Fibroblast of skin of back (primary cell): Measurements from ENCODE around the gene ASIC3.
"Not testable (repeated sequence)": the region's sequence is repeated elsewhere in the genome, so short reads cannot be mapped to it uniquely, and the experiment has no call there.

Experiments used
- DNase-seq: peaks from one replicate; pipeline ENCODE4 v3.0.0-alpha.2; 2013

The ASIC3 gene

GRCh38 chr7:151033864-151034249 lies 14.5 kb upstream of the ASIC3 start:
- no peak for DNase-seq

- no peak for DNase-seq
Measured at GRCh38 chr7:151034312-151035025, 13.9 kb upstream of the ASIC3 start.

DNA sequence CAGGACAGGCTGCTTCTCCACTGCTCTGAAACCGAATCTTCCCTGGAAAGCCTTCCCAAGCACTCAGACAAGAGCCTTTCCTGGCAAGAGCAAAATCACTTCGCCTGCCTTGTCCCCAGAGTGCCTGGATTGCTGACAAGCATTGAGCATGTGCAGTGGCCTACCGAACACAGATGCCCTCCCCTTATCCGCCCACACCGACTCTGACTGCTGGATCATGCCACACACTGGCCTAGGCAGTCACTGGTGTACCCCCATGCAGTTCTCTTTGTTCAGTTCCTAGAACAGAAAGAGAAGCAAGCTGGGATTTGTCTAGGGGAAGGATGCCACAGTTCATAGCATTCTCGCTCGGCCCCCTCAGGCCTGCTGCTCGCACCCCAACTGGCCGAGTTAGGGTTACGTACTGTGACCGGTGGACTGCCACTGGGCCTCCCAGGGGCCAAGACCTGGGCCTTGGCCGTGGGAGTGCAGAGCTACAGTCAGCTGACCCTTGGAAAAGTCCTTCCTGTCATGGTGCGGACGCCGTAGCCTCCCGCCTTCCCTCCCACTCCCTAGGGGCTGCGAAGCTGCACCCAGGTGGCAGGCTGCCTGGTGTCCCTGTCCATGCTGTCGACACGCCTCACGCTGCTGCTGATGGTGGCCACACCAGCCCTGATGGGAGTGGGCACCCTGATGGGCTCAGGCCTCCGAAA lies 13.2 kb upstream of the ASIC3 start:
- DNase-seq = no peak

DNA sequence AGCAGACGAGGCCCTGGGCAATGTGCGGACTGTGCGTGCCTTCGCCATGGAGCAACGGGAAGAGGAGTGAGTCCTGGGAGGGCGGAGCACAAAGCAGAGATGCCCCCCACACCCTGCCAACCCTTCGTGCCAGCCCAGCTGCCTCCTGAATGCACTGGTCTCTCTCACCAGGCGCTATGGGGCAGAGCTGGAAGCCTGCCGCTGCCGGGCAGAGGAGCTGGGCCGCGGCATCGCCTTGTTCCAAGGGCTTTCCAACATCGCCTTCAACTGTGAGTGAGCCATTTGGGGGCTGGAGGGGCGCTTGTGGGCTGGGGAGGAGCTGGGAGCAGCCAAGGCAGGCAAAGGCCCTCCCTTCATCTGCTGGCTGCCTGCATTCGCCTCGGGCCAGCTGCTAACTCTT lies 12.4 kb upstream of the ASIC3 start:
- no peak for DNase-seq

GRCh38 chr7:151038951-151039849 lies 9.1 kb upstream of the ASIC3 start:
- peak; percentile 97 for DNase-seq

- DNase-seq = no peak
Measured at GRCh38 chr7:151039850-151040548, 8.3 kb upstream of the ASIC3 start.

GRCh38 chr7:151040616-151041375 lies 7.5 kb upstream of the ASIC3 start:
- DNase-seq = no peak

DNA sequence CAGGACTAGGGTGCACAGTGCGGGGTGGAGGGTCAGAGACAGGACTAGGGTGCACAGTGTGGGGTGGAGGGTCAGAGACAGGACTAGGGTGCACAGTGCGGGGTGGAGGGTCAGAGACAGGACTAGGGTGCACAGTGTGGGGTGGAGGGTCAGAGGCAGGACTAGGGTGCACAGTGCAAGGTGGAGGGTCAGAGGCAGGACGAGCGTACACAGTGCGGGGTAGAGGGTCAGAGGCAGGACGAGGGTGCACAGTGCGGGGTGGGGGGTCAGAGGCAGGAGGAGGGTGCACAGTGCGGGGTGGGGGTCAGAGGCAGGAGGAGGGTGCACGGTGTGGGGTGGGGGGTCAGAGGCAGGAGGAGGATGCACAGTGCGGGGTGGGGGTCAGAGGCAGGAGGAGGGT lies 4.9 kb upstream of the ASIC3 start:
- DNase-seq = not testable (repeated sequence)

DNA sequence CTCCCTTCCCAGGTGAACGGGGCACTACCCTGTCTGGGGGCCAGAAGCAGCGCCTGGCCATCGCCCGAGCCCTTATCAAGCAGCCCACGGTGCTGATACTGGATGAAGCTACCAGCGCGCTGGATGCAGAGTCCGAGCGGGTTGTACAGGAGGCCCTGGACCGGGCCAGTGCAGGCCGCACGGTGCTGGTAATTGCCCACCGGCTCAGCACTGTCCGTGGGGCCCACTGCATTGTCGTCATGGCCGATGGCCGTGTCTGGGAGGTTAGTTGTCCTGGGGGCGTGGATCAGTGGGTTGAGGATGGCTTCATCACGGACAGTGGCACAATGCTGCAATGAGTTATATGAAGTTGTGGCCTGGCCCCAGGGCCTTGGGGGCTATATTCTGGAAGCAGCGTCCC lies 4.4 kb upstream of the ASIC3 start:
- DNase-seq = no peak

DNA sequence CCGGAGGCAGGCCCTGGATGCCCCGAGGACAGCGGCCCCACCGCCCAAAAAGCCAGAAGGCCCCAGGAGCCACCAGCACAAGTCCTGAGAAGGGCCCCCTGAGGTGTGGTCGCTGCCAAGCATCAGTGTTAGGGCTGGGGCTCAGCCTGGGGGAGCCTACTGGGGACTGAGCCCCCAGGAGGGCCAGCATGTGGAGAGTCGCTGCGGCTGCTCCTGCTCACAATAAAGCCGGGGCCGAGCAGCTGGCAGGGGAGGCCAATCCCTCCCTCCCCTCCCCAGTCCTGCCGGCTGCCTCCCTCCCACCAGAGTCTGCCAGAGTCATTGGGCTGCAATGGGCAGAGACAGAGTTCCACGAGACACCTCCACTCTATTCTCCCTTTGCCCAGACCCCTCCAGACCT lies 3.1 kb upstream of the ASIC3 start:
- DNase-seq = no peak

GRCh38 chr7:151045967-151046366 lies 2.4 kb upstream of the ASIC3 start:
- DNase-seq = no peak

GRCh38 chr7:151046603-151047573 lies 1.4 kb upstream of the ASIC3 start:
- no peak for DNase-seq

DNA sequence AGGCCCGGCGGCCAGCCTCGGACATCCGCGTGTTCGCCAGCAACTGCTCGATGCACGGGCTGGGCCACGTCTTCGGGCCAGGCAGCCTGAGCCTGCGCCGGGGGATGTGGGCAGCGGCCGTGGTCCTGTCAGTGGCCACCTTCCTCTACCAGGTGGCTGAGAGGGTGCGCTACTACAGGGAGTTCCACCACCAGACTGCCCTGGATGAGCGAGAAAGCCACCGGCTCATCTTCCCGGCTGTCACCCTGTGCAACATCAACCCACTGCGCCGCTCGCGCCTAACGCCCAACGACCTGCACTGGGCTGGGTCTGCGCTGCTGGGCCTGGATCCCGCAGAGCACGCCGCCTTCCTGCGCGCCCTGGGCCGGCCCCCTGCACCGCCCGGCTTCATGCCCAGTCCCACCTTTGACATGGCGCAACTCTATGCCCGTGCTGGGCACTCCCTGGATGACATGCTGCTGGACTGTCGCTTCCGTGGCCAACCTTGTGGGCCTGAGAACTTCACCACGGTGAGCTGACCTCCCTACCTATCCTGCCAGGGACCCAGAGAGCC lies 656 bp downstream of the ASIC3 start:
- no peak for DNase-seq

DNA sequence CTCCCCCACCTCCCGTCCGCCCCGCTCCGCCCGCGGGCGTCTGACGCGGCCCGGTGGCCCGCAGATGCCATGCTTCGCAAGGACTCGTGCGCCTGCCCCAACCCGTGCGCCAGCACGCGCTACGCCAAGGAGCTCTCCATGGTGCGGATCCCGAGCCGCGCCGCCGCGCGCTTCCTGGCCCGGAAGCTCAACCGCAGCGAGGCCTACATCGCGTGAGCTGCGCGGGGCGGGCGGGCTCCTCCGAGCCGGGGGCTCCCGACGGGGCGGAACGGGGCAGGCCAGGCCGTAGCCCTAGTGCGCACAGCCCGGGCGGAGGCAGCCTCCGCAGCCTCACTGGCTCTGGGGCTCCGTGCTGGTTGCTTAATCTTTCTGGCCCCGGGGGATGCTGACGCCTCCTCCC lies 2.8 kb downstream of the ASIC3 start:
- peak; percentile 72 for DNase-seq

DNA sequence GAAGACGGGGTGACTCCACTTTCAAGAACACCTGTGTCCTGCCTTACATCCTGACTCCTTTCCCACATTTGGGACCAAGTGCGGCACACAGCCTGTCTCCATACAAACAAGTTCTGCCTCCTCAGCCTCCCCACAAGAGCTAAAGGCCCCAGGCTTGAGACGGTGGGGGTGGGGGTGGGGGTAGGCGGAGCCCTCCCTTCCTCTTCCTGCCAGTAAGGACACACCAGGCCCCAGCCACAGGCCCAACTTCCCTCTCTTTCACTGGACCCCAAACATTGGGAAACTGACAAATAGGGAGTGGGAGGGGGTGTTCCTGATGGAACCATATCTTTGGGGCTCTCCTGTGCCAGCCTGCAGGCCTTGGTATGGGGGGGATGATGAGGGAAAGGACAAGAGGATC lies 4.8 kb downstream of the ASIC3 start:
- DNase-seq = no peak

DNA sequence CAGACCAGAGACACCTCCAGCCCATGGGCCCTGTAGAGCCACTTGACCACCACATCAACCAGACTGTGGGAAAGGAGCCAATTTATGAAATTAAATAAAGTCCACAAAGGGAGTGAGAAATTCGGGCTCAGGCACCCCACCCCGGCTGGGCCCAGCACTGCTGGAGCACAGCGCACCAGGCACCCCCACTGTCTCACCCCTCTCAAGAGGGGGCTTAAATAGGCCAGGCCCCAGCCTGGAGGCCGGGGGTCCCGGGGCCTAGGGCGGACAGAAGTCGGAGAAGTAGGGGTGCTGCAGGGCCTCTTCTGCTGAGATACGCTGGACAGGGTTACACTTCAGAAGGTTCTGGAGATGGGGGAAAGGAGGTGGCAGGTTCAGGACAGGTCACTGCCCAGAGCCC lies 5.4 kb downstream of the ASIC3 start:
- DNase-seq = no peak

GRCh38 chr7:151056283-151056665 lies 7.9 kb downstream of the ASIC3 start:
- DNase-seq = no peak

DNA sequence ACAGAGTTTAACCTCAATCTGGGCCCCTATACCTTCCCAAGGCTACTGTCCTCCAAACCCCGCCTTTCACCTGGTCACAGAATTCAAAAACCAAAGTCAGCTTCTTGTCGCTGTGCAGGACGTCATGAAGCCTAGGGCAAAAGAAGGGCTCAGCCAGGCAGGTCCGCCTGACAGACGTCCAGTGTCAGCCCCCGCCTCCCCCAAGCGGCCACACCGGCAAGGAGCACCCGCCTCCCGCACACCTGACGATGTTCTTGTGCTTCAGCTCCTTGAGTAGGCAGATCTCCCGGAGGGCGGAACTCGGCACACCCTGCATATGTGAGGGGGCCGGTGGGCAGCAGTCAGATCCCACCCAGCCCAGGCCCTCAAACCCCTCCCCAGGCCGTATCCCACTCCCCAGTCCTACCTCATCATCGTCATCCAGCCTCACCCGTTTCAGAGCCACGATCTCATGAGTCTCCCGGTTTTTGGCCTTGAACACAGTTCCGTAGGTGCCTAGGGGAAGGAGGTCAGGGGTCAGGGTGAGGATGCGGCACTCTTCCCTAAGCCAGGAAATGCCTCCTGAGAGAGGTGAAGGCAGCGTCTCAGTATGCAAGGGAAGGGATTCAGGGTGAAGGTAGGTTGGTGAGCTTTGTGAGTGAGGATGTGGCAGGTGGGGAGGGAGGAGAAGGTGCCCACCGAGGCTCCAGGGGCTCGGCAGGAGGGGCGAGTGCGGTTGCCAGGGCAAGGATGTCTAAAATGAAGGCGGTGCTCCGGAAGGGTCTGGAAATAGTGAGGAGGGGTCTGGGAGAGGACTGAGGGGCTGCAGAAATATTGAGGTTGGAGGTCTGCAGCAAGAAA lies 8.6 kb downstream of the ASIC3 start:
- no peak for DNase-seq

DNA sequence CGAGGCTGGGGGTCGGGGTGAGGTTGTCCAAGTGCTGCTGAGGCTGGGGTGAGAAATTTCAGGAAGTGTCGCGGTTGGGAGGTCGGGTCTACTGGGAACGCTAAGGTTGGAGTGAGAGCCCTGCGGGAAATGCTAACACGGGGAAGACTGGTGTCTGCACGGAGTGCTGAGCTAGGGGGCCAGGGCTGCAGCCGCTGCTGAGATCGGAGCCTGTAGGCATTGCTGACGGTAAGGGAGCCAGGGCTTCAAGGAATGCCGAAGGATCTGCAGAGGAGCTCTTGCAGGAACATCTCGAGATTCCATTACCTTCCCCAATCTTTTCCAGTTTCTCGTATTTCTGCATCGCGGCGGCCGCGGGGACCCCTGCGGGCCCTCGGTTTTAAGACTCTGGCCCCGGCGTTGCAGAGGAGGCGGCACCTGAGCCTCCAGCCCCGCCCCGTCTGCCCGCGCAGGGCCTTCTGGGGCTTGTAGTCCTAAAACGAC lies 9.2 kb downstream of the ASIC3 start, which contains the start of gene CDK5:
CDK5 (minus strand) TSS at position 392 of the 483 bp plus-strand sequence; CDS start at position 343, 49 bp downstream.
- no peak for DNase-seq
